Subcutaneous abdominal adipose tissue (tissue), 5 donors: ENCODE data around the gene KCNK18.

ENCODE experiments used
- H3K27ac ChIP-seq: one replicate; pipeline ENCODE4 v1.7.0; 2013; ENCODE audit warnings: low read depth, mild to moderate bottlenecking, inconsistent platforms, low read length, moderate library complexity
- H3K27me3 ChIP-seq, 5 donors: one replicate each; pipeline ENCODE4 v1.7.0; 2013; ENCODE audit warnings: low read length in 5 of 5, inconsistent platforms in 1 of 5; ENCODE audit not compliant: control insufficient read depth in 5 of 5, insufficient read depth in 4 of 5
- H3K36me3 ChIP-seq, 5 donors: one replicate each; pipeline ENCODE4 v1.7.0; 2013; ENCODE audit warnings: low read length in 5 of 5; ENCODE audit not compliant: control insufficient read depth in 5 of 5, insufficient read depth in 5 of 5
- H3K4me1 ChIP-seq, 5 donors: one replicate each; pipeline ENCODE4 v1.7.0; 2013; ENCODE audit warnings: low read length in 5 of 5, mild to moderate bottlenecking in 3 of 5, moderate library complexity in 1 of 5; ENCODE audit not compliant: control insufficient read depth in 5 of 5, insufficient read depth in 5 of 5
- H3K4me3 ChIP-seq, 5 donors: one replicate each; pipeline ENCODE4 v1.7.0; 2013; ENCODE audit warnings: low read length in 5 of 5, low read depth in 1 of 5
- H3K9ac ChIP-seq, 5 donors: one replicate each; pipeline ENCODE4 v1.7.0; 2013; ENCODE audit warnings: low read length in 5 of 5, mild to moderate bottlenecking in 4 of 5, moderate library complexity in 3 of 5
- H3K9me3 ChIP-seq, 5 donors: one replicate each; pipeline ENCODE4 v1.7.0; 2013; ENCODE audit warnings: low read length in 5 of 5; ENCODE audit not compliant: control insufficient read depth in 5 of 5
- donor health status: healthy.
- donor health status: healthy.
- donor health status: healthy.
- donor health status: healthy.
- donor health status: healthy.

Gene KCNK18

GRCh38 chr10:117163954-117164548, 33.2 kb upstream of the KCNK18 start:
- Histone ChIP-seq H3K4me3 (no peak overlapping the region), H3K9me3 (no peaks in the 10 kb centered on the region), H3K27ac (no peak overlapping the region), H3K9ac (no peak overlapping the region), H3K27me3 (peaks cover 64 to 96% (median 90%) of the 10 kb centered on the region in 5 donors), H3K36me3 (no peaks in the 10 kb centered on the region), H3K4me1 (peaks cover 0 to 47% (median 42%) of the 10 kb centered on the region in 5 donors)

- Histone ChIP-seq H3K27me3 (peaks cover 69 to 96% (median 93%) of the 10 kb centered on the region in 5 donors), H3K27ac (no peak overlapping the region), H3K4me1 (peaks cover 0 to 47% (median 42%) of the 10 kb centered on the region in 5 donors), H3K9ac (peak overlapping the region in 1 of 5 donors; percentile 32), H3K9me3 (no peaks in the 10 kb centered on the region), H3K36me3 (no peaks in the 10 kb centered on the region), H3K4me3 (peak overlapping the region; percentile 49 to 60 (median 57))
Observed at GRCh38 chr10:117164592-117165537, 32.4 kb upstream of the KCNK18 start.

GRCh38 chr10:117165538-117166417, 31.5 kb upstream of the KCNK18 start:
- H3K9me3 ChIP-seq: no peaks in the 10 kb centered on the region
- peaks cover 0 to 47% (median 42%) of the 10 kb centered on the region in 5 donors for H3K4me1 ChIP-seq
- no peaks in the 10 kb centered on the region for H3K36me3 ChIP-seq
- no peak overlapping the region for H3K9ac ChIP-seq
- H3K27ac ChIP-seq: no peak overlapping the region
- H3K4me3 ChIP-seq: peak overlapping the region; percentile 49 to 60 (median 57)
- H3K27me3 ChIP-seq: peaks cover 67 to 96% (median 92%) of the 10 kb centered on the region in 5 donors

GRCh38 chr10:117166418-117167345, 30.6 kb upstream of the KCNK18 start:
- H3K4me3 ChIP-seq: no peak overlapping the region
- H3K4me1 ChIP-seq: peaks cover 0 to 47% (median 42%) of the 10 kb centered on the region in 5 donors
- H3K27ac ChIP-seq: no peak overlapping the region
- H3K9me3 ChIP-seq: no peaks in the 10 kb centered on the region
- H3K27me3 ChIP-seq: peaks cover 63 to 97% (median 92%) of the 10 kb centered on the region in 5 donors
- no peaks in the 10 kb centered on the region for H3K36me3 ChIP-seq
- no peak overlapping the region for H3K9ac ChIP-seq

- H3K36me3 ChIP-seq: no peaks in the 10 kb centered on the region
Observed at GRCh38 chr10:117167346-117167788, 29.9 kb upstream of the KCNK18 start.

GRCh38 chr10:117167789-117168674, 29.3 kb upstream of the KCNK18 start:
- peak overlapping the region; percentile 39 to 61 (median 59) for H3K4me3 ChIP-seq

More at GRCh38 chr10:117167346-117167788, 29.9 kb upstream of the KCNK18 start:
- peaks cover 57 to 96% (median 91%) of the 10 kb centered on the region in 5 donors for H3K27me3 ChIP-seq
- H3K9ac ChIP-seq: peak overlapping the region in 1 of 5 donors; percentile 21
- H3K27ac ChIP-seq: no peak overlapping the region
- H3K4me1 ChIP-seq: peaks cover 0 to 43% (median 39%) of the 10 kb centered on the region in 5 donors
- peak overlapping the region in 2 of 5 donors; percentile 59 to 60 for H3K4me3 ChIP-seq
- no peaks in the 10 kb centered on the region for H3K9me3 ChIP-seq

GRCh38 chr10:117168729-117169128, 28.6 kb upstream of the KCNK18 start:
- no peaks in the 10 kb centered on the region for H3K36me3 ChIP-seq
- peaks cover 0 to 31% (median 27%) of the 10 kb centered on the region in 5 donors for H3K4me1 ChIP-seq
- no peak overlapping the region for H3K4me3 ChIP-seq
- no peaks in the 10 kb centered on the region for H3K9me3 ChIP-seq
- no peak overlapping the region for H3K9ac ChIP-seq
- H3K27me3 ChIP-seq: peaks cover 52 to 95% (median 86%) of the 10 kb centered on the region in 5 donors
- H3K27ac ChIP-seq: no peak overlapping the region

More at GRCh38 chr10:117167789-117168674, 29.3 kb upstream of the KCNK18 start:
- Histone ChIP-seq H3K9ac (peak overlapping the region in 1 of 5 donors; percentile 21), H3K27ac (no peak overlapping the region), H3K9me3 (no peaks in the 10 kb centered on the region), H3K36me3 (no peaks in the 10 kb centered on the region), H3K4me1 (peaks cover 0 to 37% (median 34%) of the 10 kb centered on the region in 5 donors), H3K27me3 (peaks cover 55 to 95% (median 86%) of the 10 kb centered on the region in 5 donors)

- Histone ChIP-seq H3K27me3 (peaks cover 52 to 94% (median 86%) of the 10 kb centered on the region in 5 donors), H3K4me1 (peaks cover 0 to 31% (median 26%) of the 10 kb centered on the region in 5 donors), H3K9me3 (no peaks in the 10 kb centered on the region), H3K27ac (no peak overlapping the region), H3K36me3 (no peaks in the 10 kb centered on the region), H3K9ac (no peak overlapping the region), H3K4me3 (no peak overlapping the region)
Observed at GRCh38 chr10:117169480-117169879, 27.8 kb upstream of the KCNK18 start.
